Gastroesophageal sphincter (tissue), 3 donors: ENCODE data around the gene PLCG2.

Experiments used
- CTCF ChIP-seq, 4 experiments: fragments of 200-600 bp in 2 of 4; fragments of 450-650 bp in 2 of 4; sonication (generic) in 1 of 4; IDR thresholded peaks; one replicate each; pipeline ENCODE4 v1.5.1; 2017 to 2019; ENCODE audit warnings: antibody characterized with exemption in 4 of 4, mild to moderate bottlenecking in 2 of 4, moderate library complexity in 2 of 4
- EP300 ChIP-seq: sonication (generic); formaldehyde crosslinking; IDR thresholded peaks from one replicate; pipeline ENCODE4 v1.6.1; 2017; ENCODE audit warnings: antibody characterized with exemption, mild to moderate bottlenecking
- POLR2A ChIP-seq, 2 donors: fragments of 450-650 bp; IDR thresholded peaks; one replicate each; pipeline ENCODE4 v1.6.1; 2017; ENCODE audit warnings: antibody characterized with exemption in 2 of 2, mild to moderate bottlenecking in 2 of 2, moderate library complexity in 1 of 2
- POLR2AphosphoS5 ChIP-seq: sonication (generic); formaldehyde crosslinking; IDR thresholded peaks from one replicate; pipeline ENCODE4 v1.6.1; 2017; ENCODE audit warnings: antibody characterized with exemption

- TF ChIP-seq CTCF (IDR thresholded peaks at IDR 0.05): no peak
- no peak for TF ChIP-seq POLR2AphosphoS5
- no peak for TF ChIP-seq POLR2A (IDR thresholded peaks at IDR 0.05)
- no peak for TF ChIP-seq EP300
Measured at GRCh38 chr16:81806696-81807095, 27.6 kb downstream of the PLCG2 start.
